ENCODE measurements around the gene MYL4. TPM values are rescaled to one million over a fixed set of nuclear protein-coding genes. Genes with fewer than 3 reads are reported as not detected.

MYL4 gene
- total RNA-seq, 1 experiment from 2014 or later, result 3.7 TPM

GRCh38 chr17:47243737-47244598 is 34.8 kb downstream of the MYL4 start:
- Histone ChIP-seq H3K27ac (ENCODE audit: low read length) (peak overlapping the region; percentile 81), H3K79me2 (ENCODE audit: low read length) (no peaks in the 10 kb centered on the region), H3K4me1 (ENCODE audit: low read length) (peaks cover 46% of the 10 kb centered on the region), H3K4me3 (ENCODE audit: low read length) (peak overlapping the region; percentile 12; the same call in 1 of the 2 replicates), H3K9ac (ENCODE audit: low read length) (peak overlapping the region; percentile 60), H2AFZ (ENCODE audit: low read length) (peak overlapping the region; percentile 82), H3K27me3 (ENCODE audit: low read length) (no peaks in the 10 kb centered on the region), H3K36me3 (ENCODE audit: insufficient read depth, low read length) (no peaks in the 10 kb centered on the region), H3K9me2 (replicated peaks; ENCODE audit: insufficient read depth, low read length) (no peaks in the 10 kb centered on the region), H3K9me3 (ENCODE audit: low read length) (no peaks in the 10 kb centered on the region), H3K4me2 (ENCODE audit: low read depth, low read length, poor library complexity, severe bottlenecking) (peak overlapping the region; percentile 62), H4K20me1 (ENCODE audit: insufficient read depth, low read depth, low read length) (no peaks in the 10 kb centered on the region)
- DNase-seq, result peak; percentile 84

DNA sequence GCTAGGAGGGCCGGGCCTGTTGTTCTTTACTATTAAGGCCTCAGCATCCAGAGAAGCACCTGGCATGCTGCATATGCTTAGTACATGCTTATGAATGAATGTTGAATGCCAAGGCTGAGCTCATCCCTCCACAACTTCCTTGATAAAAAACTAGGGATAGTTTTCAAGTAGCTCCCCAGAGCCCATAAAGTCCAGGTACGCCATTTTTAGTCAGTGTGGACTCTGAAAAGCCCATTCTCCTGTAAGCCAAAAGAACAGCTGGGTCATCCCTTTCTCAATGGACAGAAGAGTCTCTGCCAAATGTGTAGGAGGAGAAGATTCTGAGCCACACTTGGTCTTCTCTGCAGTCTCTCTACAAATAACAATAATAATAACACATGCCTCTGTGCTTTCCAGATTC is 35.5 kb downstream of the MYL4 start:
- H3K36me3 ChIP-seq (ENCODE audit: insufficient read depth, low read length), result no peaks in the 10 kb centered on the region
- H3K9me3 ChIP-seq (ENCODE audit: low read length), result no peaks in the 10 kb centered on the region
- H3K79me2 ChIP-seq (ENCODE audit: low read length), result no peaks in the 10 kb centered on the region
- DNase-seq, result no peak
- H2AFZ ChIP-seq (ENCODE audit: low read length), result peak overlapping the region; percentile 82
- peak overlapping the region; percentile 12; the same call in 1 of the 2 replicates for H3K4me3 ChIP-seq (ENCODE audit: low read length)
- no peaks in the 10 kb centered on the region for H3K27me3 ChIP-seq (ENCODE audit: low read length)
- peaks cover 41% of the 10 kb centered on the region for H3K4me1 ChIP-seq (ENCODE audit: low read length)
- H4K20me1 ChIP-seq (ENCODE audit: insufficient read depth, low read depth, low read length), result no peaks in the 10 kb centered on the region
- no peaks in the 10 kb centered on the region for H3K9me2 ChIP-seq (replicated peaks; ENCODE audit: insufficient read depth, low read length)
- H3K9ac ChIP-seq (ENCODE audit: low read length), result peak overlapping the region; percentile 60
- H3K4me2 ChIP-seq (ENCODE audit: low read depth, low read length, poor library complexity, severe bottlenecking), result peak overlapping the region; percentile 62
- H3K27ac ChIP-seq (ENCODE audit: low read length), result peak overlapping the region; percentile 81

GRCh38 chr17:47246120-47246519 is 37.0 kb downstream of the MYL4 start:
- Histone ChIP-seq H3K9ac (ENCODE audit: low read length) (no peak overlapping the region), H3K79me2 (ENCODE audit: low read length) (no peaks in the 10 kb centered on the region), H3K4me1 (ENCODE audit: low read length) (peaks cover 28% of the 10 kb centered on the region), H2AFZ (ENCODE audit: low read length) (0 out of 2 replicates have a peak overlapping the region, but pooled peaks have one; percentile 23), H4K20me1 (ENCODE audit: insufficient read depth, low read depth, low read length) (no peaks in the 10 kb centered on the region), H3K9me2 (replicated peaks; ENCODE audit: insufficient read depth, low read length) (no peaks in the 10 kb centered on the region), H3K4me3 (ENCODE audit: low read length) (no peak overlapping the region), H3K27ac (ENCODE audit: low read length) (no peak overlapping the region), H3K27me3 (ENCODE audit: low read length) (no peaks in the 10 kb centered on the region), H3K36me3 (ENCODE audit: insufficient read depth, low read length) (no peaks in the 10 kb centered on the region), H3K4me2 (ENCODE audit: low read depth, low read length, poor library complexity, severe bottlenecking) (no peak overlapping the region), H3K9me3 (ENCODE audit: low read length) (no peaks in the 10 kb centered on the region)
- no peak for DNase-seq

DNA sequence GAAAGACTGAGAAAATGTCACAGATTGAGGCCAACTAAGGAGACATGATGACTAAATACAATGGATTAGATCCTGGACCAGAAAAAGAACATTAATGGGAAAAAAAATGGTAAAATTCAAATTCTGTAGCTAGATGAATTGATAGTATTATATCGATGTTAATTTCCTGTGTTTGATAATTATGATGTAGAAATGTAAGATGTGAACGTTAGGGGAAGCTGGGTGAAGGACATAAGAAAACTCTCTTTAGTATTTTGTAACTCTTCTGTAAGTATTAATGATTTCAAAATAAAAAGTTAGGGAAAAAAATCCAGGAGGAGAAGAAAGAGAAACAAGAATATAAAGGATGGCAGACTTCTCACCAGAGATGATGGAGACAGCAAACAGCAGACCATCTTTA is 41.7 kb downstream of the MYL4 start:
- H3K79me2 ChIP-seq (ENCODE audit: low read length), result no peaks in the 10 kb centered on the region
- H3K9ac ChIP-seq (ENCODE audit: low read length), result no peak overlapping the region
- no peaks in the 10 kb centered on the region for H4K20me1 ChIP-seq (ENCODE audit: insufficient read depth, low read depth, low read length)
- no peaks in the 10 kb centered on the region for H3K27me3 ChIP-seq (ENCODE audit: low read length)
- H3K27ac ChIP-seq (ENCODE audit: low read length), result no peak overlapping the region
- no peaks in the 10 kb centered on the region for H3K36me3 ChIP-seq (ENCODE audit: insufficient read depth, low read length)
- no peak overlapping the region for H3K4me3 ChIP-seq (ENCODE audit: low read length)
- DNase-seq, result no peak
- no peak overlapping the region for H3K4me2 ChIP-seq (ENCODE audit: low read depth, low read length, poor library complexity, severe bottlenecking)
- H3K4me1 ChIP-seq (ENCODE audit: low read length), result peaks cover 34% of the 10 kb centered on the region
- no peaks in the 10 kb centered on the region for H3K9me3 ChIP-seq (ENCODE audit: low read length)
- H2AFZ ChIP-seq (ENCODE audit: low read length), result no peak overlapping the region
- H3K9me2 ChIP-seq (replicated peaks; ENCODE audit: insufficient read depth, low read length), result no peaks in the 10 kb centered on the region

DNA sequence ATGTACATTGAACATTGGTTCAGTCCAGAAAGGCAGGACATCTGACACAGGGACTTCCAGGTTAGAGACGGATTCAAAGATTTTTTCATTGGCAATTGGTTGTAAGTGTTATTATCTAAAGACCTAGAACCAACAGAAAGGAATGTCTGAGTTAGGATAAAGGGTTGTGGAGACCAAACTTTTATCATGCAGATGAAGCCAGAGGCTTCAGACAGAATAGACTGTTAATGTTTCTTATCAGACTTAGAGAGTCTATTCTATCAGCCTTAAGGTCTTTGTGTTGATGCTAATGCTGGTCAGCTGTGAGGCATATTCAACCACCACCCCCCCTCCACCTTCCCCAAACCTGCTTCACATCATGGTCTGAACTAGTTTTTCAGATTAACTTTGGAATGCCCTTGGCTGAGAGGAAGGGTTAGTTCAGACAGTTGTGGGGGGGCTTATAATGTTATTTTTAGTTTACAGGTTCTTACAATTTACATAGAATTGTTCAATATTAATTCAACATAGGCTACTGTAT is 42.3 kb downstream of the MYL4 start:
- Histone ChIP-seq H2AFZ (ENCODE audit: low read length) (no peak overlapping the region), H3K36me3 (ENCODE audit: insufficient read depth, low read length) (no peaks in the 10 kb centered on the region), H3K27me3 (ENCODE audit: low read length) (no peaks in the 10 kb centered on the region), H3K27ac (ENCODE audit: low read length) (no peak overlapping the region), H3K9me3 (ENCODE audit: low read length) (no peaks in the 10 kb centered on the region), H3K4me2 (ENCODE audit: low read depth, low read length, poor library complexity, severe bottlenecking) (no peak overlapping the region), H4K20me1 (ENCODE audit: insufficient read depth, low read depth, low read length) (no peaks in the 10 kb centered on the region), H3K9me2 (replicated peaks; ENCODE audit: insufficient read depth, low read length) (no peaks in the 10 kb centered on the region), H3K4me1 (ENCODE audit: low read length) (peaks cover 35% of the 10 kb centered on the region), H3K4me3 (ENCODE audit: low read length) (no peak overlapping the region), H3K79me2 (ENCODE audit: low read length) (no peaks in the 10 kb centered on the region), H3K9ac (ENCODE audit: low read length) (no peak overlapping the region)
- DNase-seq, result no peak

DNA sequence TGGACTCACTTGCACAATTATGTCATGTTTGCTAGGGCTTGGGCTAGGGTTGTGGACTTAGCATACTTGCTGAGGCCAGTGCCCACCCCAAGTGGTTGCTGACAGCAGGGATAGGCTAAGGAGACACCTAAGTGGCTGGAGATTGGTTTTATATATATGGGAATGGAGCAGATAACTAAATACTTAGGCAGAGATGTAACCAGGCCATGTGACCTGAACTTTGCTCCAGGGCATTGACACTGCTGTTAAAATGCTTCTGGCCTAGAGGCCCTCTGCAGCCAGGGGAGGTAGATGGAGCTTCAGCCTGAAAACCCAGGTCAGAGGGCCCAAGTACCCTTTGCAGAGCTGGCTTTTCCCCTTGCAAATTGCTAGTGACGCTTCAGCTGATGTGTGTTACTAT is 43.1 kb downstream of the MYL4 start:
- Histone ChIP-seq H3K9me2 (replicated peaks; ENCODE audit: insufficient read depth, low read length) (no peaks in the 10 kb centered on the region), H3K27me3 (ENCODE audit: low read length) (no peaks in the 10 kb centered on the region), H3K27ac (ENCODE audit: low read length) (no peak overlapping the region), H3K4me1 (ENCODE audit: low read length) (peaks cover 42% of the 10 kb centered on the region), H3K79me2 (ENCODE audit: low read length) (no peaks in the 10 kb centered on the region), H3K36me3 (ENCODE audit: insufficient read depth, low read length) (no peaks in the 10 kb centered on the region), H3K9ac (ENCODE audit: low read length) (no peak overlapping the region), H3K4me3 (ENCODE audit: low read length) (no peak overlapping the region), H3K4me2 (ENCODE audit: low read depth, low read length, poor library complexity, severe bottlenecking) (no peak overlapping the region), H2AFZ (ENCODE audit: low read length) (0 out of 2 replicates have a peak overlapping the region, but pooled peaks have one; percentile 30), H3K9me3 (ENCODE audit: low read length) (no peaks in the 10 kb centered on the region), H4K20me1 (ENCODE audit: insufficient read depth, low read depth, low read length) (no peaks in the 10 kb centered on the region)
- peak; percentile 46 for DNase-seq

DNA sequence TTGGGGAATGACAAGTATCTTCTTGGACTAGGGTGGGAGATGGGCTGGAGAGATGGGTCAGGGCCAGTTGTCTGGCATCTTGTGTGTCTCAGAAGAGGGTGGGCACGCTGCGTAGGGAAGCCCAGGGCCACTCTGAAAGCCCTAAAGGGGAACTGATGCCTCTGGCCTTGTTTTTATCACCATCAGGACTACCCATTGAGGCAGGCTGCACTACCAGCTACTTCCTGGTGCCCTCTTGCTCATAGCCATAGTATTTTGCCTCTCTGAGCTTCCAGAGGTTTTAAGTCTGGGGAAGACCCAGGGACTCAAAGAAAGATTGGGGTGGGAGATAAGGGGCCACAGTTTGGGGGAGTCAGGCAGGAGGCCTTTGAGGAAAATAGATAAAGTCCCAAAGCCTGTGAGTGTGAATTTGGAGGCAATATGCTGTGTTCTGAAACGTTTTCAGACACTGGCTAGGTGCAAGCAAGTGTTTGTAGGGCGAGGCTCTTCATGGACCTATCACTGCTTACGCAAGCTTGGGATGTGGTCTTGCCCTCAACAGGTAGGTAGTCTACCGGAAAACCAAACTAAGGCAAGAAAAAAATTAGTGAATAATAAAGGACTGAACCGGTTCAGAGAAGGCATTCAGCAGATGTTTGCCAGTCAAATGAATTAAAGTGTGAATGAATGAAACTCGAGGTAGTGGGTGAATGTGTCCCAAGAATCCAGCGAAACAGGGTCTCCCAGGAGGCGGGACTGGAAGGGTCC is 43.8 kb downstream of the MYL4 start:
- Histone ChIP-seq H3K9me3 (ENCODE audit: low read length) (no peaks in the 10 kb centered on the region), H4K20me1 (ENCODE audit: insufficient read depth, low read depth, low read length) (no peaks in the 10 kb centered on the region), H3K79me2 (ENCODE audit: low read length) (no peaks in the 10 kb centered on the region), H3K27me3 (ENCODE audit: low read length) (no peaks in the 10 kb centered on the region), H3K9ac (ENCODE audit: low read length) (peak overlapping the region; percentile 86), H3K9me2 (replicated peaks; ENCODE audit: insufficient read depth, low read length) (no peaks in the 10 kb centered on the region), H3K4me3 (ENCODE audit: low read length) (peak overlapping the region; percentile 87), H3K4me2 (ENCODE audit: low read depth, low read length, poor library complexity, severe bottlenecking) (peak overlapping the region; percentile 94), H3K27ac (ENCODE audit: low read length) (peak overlapping the region; percentile 12; the same call in 1 of the 2 replicates), H3K4me1 (ENCODE audit: low read length) (peaks cover 50% of the 10 kb centered on the region), H2AFZ (ENCODE audit: low read length) (peak overlapping the region; percentile 73; the same call in 1 of the 2 replicates), H3K36me3 (ENCODE audit: insufficient read depth, low read length) (no peaks in the 10 kb centered on the region)
- DNase-seq, result peak; percentile 68

All from Karpas-422 (cell line).